DOHH2 (cell line): Measurements from ENCODE around the gene GFAP.

ENCODE experiments used
- H3F3A ChIP-seq: fragments of 200-600 bp; sonication (generic), shearing (Covaris generic); 2 replicates; pipeline ENCODE4 v1.6.0; 2016; ENCODE audit warnings: antibody characterized with exemption, mild to moderate bottlenecking; ENCODE audit not compliant: control insufficient read depth, insufficient read depth
- H3K27ac ChIP-seq: fragments of 200-600 bp; sonication (generic); 2 replicates; pipeline ENCODE4 v1.5.1; 2014; ENCODE audit warnings: low read depth, mild to moderate bottlenecking, low read length, moderate library complexity
- H3K27me3 ChIP-seq: fragments of 200-600 bp; sonication (generic); 2 replicates; pipeline ENCODE4 v1.6.1; 2014; ENCODE audit warnings: mild to moderate bottlenecking, low read length, mixed read lengths; ENCODE audit not compliant: control insufficient read depth
- H3K36me3 ChIP-seq: fragments of 200-600 bp; sonication (generic); 2 replicates; pipeline ENCODE4 v1.6.1; 2014; ENCODE audit warnings: mild to moderate bottlenecking, low read length, moderate library complexity, mixed read lengths; ENCODE audit not compliant: control insufficient read depth
- H3K4me1 ChIP-seq: fragments of 200-600 bp; sonication (generic); 2 replicates; pipeline ENCODE4 v1.6.1; 2014; ENCODE audit warnings: mild to moderate bottlenecking, low read length, mixed read lengths; ENCODE audit not compliant: control insufficient read depth
- H3K4me2 ChIP-seq: fragments of 200-600 bp; sonication (generic); 2 replicates; pipeline ENCODE4 v1.6.0; 2014; ENCODE audit warnings: mild to moderate bottlenecking, low read length, moderate library complexity
- H3K4me3 ChIP-seq: fragments of 200-600 bp; sonication (generic); 2 replicates; pipeline ENCODE4 v1.5.1; 2014; ENCODE audit warnings: mild to moderate bottlenecking, low read length, mixed read lengths
- H3K79me2 ChIP-seq: fragments of 200-600 bp; sonication (generic); 2 replicates; pipeline ENCODE4 v1.6.1; 2014; ENCODE audit warnings: mild to moderate bottlenecking, low read length, mixed read lengths; ENCODE audit not compliant: control insufficient read depth
- H3K9me2 ChIP-seq: fragments of 200-600 bp; sonication (generic); replicated peaks from 2 replicates; pipeline ENCODE4 v1.6.1; 2014; ENCODE audit warnings: mild to moderate bottlenecking, low read length, mixed read lengths; ENCODE audit not compliant: control insufficient read depth
- H3K9me3 ChIP-seq: fragments of 200-600 bp; sonication (generic); 2 replicates; pipeline ENCODE4 v1.6.1; 2014; ENCODE audit warnings: antibody characterized with exemption, low read length, mixed read lengths; ENCODE audit not compliant: control insufficient read depth, insufficient read depth
- H4K20me1 ChIP-seq: fragments of 200-600 bp; sonication (generic); 2 replicates; pipeline ENCODE4 v1.6.0; 2014; ENCODE audit warnings: low read depth, mild to moderate bottlenecking, antibody characterized with exemption, low read length, moderate library complexity; ENCODE audit not compliant: control insufficient read depth, insufficient read depth
- CTCF ChIP-seq: fragments of 200-600 bp; sonication (generic); IDR thresholded peaks from one replicate; pipeline ENCODE4 v1.5.1; 2014; ENCODE audit warnings: antibody characterized with exemption, mild to moderate bottlenecking, low read depth, low read length; ENCODE audit not compliant: poor library complexity, severe bottlenecking
- EZH2phosphoT487 ChIP-seq: fragments of 200-600 bp; sonication (generic); IDR thresholded peaks from 2 replicates; pipeline ENCODE4 v1.6.1; 2017; ENCODE audit warnings: borderline replicate concordance, mild to moderate bottlenecking, antibody characterized with exemption, low read length, moderate library complexity, mixed read lengths

The GFAP gene

DNA sequence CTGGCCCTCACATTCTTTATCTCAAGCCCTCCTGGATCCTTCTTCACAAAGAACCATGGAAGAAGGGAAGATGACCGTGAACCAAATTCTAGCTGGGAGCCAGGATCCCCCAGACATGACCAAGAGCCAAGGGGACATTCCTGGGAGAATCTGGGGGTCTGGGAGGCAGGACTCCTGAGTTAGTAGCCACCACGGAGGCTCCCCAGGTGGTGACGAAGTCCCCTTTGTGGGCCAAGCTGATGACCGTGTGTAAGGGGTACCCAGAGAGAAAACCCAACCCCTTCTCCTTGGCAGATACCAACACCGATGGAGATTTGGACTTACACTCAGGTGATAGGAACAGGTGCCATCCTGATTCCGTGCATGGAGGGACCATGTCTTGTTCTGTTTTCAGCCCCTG, 6.8 kb upstream of the GFAP start:
- Histone ChIP-seq H3K9me2 (no peaks in the 10 kb centered on the region), H4K20me1 (0 out of 2 replicates have a peak, but pooled peaks cover 3% of the 10 kb centered on the region), H3K9me3 (no peaks in the 10 kb centered on the region), H3K4me2 (no peak overlapping the region), H3F3A (peaks cover 9% of the 10 kb centered on the region), H3K36me3 (peaks cover 15% of the 10 kb centered on the region), H3K27ac (no peak overlapping the region), H3K4me1 (peaks cover 13% of the 10 kb centered on the region), H3K79me2 (no peaks in the 10 kb centered on the region), H3K27me3 (peaks cover 5% of the 10 kb centered on the region; the same call in 1 of the 2 replicates), H3K4me3 (no peak overlapping the region)
- TF ChIP-seq CTCF (no peak), EZH2phosphoT487 (no peak)

GRCh38 chr17:44921122-44921882, 6.0 kb upstream of the GFAP start:
- H3K27me3 ChIP-seq, result peaks cover 5% of the 10 kb centered on the region; the same call in 1 of the 2 replicates
- 0 out of 2 replicates have a peak, but pooled peaks cover 3% of the 10 kb centered on the region for H4K20me1 ChIP-seq
- no peaks in the 10 kb centered on the region for H3K9me2 ChIP-seq
- peaks cover 13% of the 10 kb centered on the region for H3K4me1 ChIP-seq
- TF ChIP-seq CTCF, result no peak
- no peak for TF ChIP-seq EZH2phosphoT487
- H3K9me3 ChIP-seq, result no peaks in the 10 kb centered on the region
- peaks cover 9% of the 10 kb centered on the region for H3F3A ChIP-seq
- H3K4me2 ChIP-seq, result peak overlapping the region; percentile 4; the same call in 1 of the 2 replicates
- H3K4me3 ChIP-seq, result no peak overlapping the region
- no peak overlapping the region for H3K27ac ChIP-seq
- H3K36me3 ChIP-seq, result peaks cover 7% of the 10 kb centered on the region
- H3K79me2 ChIP-seq, result no peaks in the 10 kb centered on the region

DNA sequence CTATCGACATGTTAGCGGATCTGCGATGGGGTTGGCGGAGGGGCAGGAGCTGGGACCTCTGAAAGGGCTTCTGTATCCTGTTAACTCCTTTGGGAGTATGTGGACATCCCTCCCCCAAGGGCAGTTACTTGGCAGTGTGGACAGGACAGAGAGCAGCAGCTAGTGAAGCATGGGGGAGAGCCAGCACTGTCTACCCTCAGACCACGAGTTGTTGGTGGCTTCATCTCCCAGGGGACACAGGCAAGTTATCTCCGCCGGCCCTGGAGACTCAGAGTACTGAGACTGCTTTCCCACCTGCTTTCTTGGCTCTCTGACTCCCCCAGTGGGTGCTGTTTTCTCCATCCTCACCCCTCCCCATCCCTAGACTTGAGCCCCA, 5.3 kb upstream of the GFAP start:
- H3K9me3 ChIP-seq, result no peaks in the 10 kb centered on the region
- H3K27me3 ChIP-seq, result peaks cover 5% of the 10 kb centered on the region; the same call in 1 of the 2 replicates
- H4K20me1 ChIP-seq, result 0 out of 2 replicates have a peak, but pooled peaks cover 3% of the 10 kb centered on the region
- H3K36me3 ChIP-seq, result no peaks in the 10 kb centered on the region
- H3K27ac ChIP-seq, result no peak overlapping the region
- no peak overlapping the region for H3K4me3 ChIP-seq
- H3F3A ChIP-seq, result peaks cover 7% of the 10 kb centered on the region
- H3K4me1 ChIP-seq, result peaks cover 13% of the 10 kb centered on the region
- no peak for TF ChIP-seq EZH2phosphoT487
- TF ChIP-seq CTCF, result no peak
- no peaks in the 10 kb centered on the region for H3K79me2 ChIP-seq
- peak overlapping the region; percentile 4; the same call in 1 of the 2 replicates for H3K4me2 ChIP-seq
- no peaks in the 10 kb centered on the region for H3K9me2 ChIP-seq
